ENCODE data around the gene SALL3.

SALL3 gene

DNA sequence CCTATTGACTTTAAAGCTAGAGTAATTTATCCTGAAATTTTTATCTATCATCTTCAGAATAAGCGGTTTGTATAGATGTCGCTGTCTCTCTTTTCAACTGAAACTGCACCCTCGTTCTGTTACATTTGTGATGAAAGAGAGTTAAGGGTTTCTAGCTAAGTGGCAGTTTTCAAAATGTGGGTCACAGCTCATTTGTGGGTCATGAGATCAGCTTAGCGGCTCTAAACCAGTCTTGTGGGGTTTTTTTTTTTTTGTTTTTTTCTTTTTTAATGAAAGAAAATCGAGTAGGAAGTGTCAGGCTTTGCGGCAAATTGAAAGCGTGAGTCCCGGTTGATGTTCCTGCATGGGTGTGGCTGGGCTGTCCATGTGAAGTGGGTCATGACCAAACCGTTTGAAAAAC, 31.2 kb downstream of the SALL3 start:
- TF ChIP-seq EZH2 (IDR thresholded peaks at IDR 0.05; ENCODE audit: borderline replicate concordance, low read depth, low read length, severe bottlenecking) = no peak
- TF ChIP-seq, protein P1, sequence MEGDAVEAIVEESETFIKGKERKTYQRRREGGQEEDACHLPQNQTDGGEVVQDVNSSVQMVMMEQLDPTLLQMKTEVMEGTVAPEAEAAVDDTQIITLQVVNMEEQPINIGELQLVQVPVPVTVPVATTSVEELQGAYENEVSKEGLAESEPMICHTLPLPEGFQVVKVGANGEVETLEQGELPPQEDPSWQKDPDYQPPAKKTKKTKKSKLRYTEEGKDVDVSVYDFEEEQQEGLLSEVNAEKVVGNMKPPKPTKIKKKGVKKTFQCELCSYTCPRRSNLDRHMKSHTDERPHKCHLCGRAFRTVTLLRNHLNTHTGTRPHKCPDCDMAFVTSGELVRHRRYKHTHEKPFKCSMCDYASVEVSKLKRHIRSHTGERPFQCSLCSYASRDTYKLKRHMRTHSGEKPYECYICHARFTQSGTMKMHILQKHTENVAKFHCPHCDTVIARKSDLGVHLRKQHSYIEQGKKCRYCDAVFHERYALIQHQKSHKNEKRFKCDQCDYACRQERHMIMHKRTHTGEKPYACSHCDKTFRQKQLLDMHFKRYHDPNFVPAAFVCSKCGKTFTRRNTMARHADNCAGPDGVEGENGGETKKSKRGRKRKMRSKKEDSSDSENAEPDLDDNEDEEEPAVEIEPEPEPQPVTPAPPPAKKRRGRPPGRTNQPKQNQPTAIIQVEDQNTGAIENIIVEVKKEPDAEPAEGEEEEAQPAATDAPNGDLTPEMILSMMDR (IDR thresholded peaks at IDR 0.05; ENCODE audit: borderline replicate concordance, extremely low read depth, low read length, poor library complexity, severe bottlenecking) = no peak
- Histone ChIP-seq H3K27me3 (ENCODE audit: insufficient read depth, low read length, poor library complexity) (peaks cover 5% of the 10 kb centered on the region), H4K20me1 (ENCODE audit: insufficient read depth, low read length) (no peaks in the 10 kb centered on the region), H3K9me3 (ENCODE audit: insufficient read depth, low read length, severe bottlenecking) (no peaks in the 10 kb centered on the region), H3K79me2 (ENCODE audit: insufficient read depth, low read length) (no peaks in the 10 kb centered on the region), H3K9ac (ENCODE audit: low read depth, low read length) (no peak overlapping the region), H3K4me3 (ENCODE audit: low read depth in 1 of 2, low read length in 2 of 2) (no peak overlapping the region), H3K4me2 (ENCODE audit: insufficient read depth, low read length) (no peak overlapping the region), H3K36me3 (ENCODE audit: insufficient read depth, low read length) (no peaks in the 10 kb centered on the region), H3K27ac (ENCODE audit: low read length) (no peak overlapping the region), H2AFZ (ENCODE audit: low read depth, low read length) (no peak overlapping the region), H3K4me1 (ENCODE audit: insufficient read depth, low read length) (no peaks in the 10 kb centered on the region)
- DNase-seq = no peak
- no peak for ATAC-seq (ENCODE audit: insufficient read depth, low read depth)

DNA sequence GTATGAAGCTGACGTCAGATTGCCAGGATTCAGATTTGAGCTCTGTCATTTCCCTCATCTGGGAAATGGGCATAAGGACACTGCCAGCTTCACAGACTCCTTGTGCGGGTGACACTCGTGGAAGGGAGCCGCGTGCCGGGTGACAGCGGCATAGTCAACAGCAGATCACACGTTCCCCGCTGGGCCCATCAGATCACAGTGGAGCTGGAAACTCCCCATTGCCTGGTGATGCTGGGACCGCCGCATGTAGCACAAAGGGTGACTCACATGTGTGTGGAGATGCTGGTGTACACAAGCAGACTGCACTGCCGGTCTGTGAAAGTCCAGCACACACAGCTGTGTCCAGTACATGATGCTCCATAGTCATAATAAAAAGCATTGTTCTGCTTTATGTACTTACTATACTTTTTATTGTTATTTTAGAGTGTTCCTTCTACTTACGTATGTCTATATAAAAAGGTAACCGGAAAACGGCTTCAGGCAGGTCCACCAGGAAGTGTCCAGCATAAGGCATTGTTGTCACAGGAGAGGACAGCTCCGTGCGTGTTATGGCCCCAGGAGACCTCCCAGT, 31.8 kb downstream of the SALL3 start:
- no peak overlapping the region for H3K27ac ChIP-seq (ENCODE audit: low read length)
- no peak for ATAC-seq (ENCODE audit: insufficient read depth, low read depth)
- no peak for TF ChIP-seq EZH2 (IDR thresholded peaks at IDR 0.05; ENCODE audit: borderline replicate concordance, low read depth, low read length, severe bottlenecking)
- TF ChIP-seq, protein P1 (IDR thresholded peaks at IDR 0.05; ENCODE audit: borderline replicate concordance, extremely low read depth, low read length, poor library complexity, severe bottlenecking) = no peak

DNA sequence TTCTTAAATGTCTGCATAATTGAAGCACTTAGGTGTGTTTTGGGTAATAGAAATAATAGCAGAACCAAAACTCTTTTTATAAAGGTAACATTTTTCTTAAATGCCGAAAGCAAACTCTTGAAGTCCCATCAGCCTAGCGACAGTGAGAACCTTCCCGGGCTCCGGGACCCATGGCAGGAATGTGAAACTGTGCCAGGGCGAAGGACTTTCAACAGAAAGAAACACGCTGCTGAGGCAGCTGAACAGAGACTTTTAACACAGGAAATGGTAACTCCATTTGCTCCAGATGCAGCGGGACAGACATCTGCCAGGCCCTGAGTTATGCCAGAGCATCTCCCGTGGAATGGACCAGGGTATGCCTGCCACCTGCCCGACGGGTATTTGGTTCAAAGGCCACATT, 34.3 kb downstream of the SALL3 start:
- no peaks in the 10 kb centered on the region for H3K9me3 ChIP-seq (ENCODE audit: insufficient read depth, low read length, severe bottlenecking)

More for the DNA sequence above, 31.8 kb downstream of the SALL3 start:
- Histone ChIP-seq H2AFZ (ENCODE audit: low read depth, low read length) (no peak overlapping the region), H3K9ac (ENCODE audit: low read depth, low read length) (no peak overlapping the region), H3K9me3 (ENCODE audit: insufficient read depth, low read length, severe bottlenecking) (no peaks in the 10 kb centered on the region), H4K20me1 (ENCODE audit: insufficient read depth, low read length) (no peaks in the 10 kb centered on the region), H3K27me3 (ENCODE audit: insufficient read depth, low read length, poor library complexity) (peaks cover 5% of the 10 kb centered on the region), H3K36me3 (ENCODE audit: insufficient read depth, low read length) (no peaks in the 10 kb centered on the region), H3K4me2 (ENCODE audit: insufficient read depth, low read length) (no peak overlapping the region), H3K79me2 (ENCODE audit: insufficient read depth, low read length) (no peaks in the 10 kb centered on the region), H3K4me1 (ENCODE audit: insufficient read depth, low read length) (no peaks in the 10 kb centered on the region), H3K4me3 (ENCODE audit: low read depth in 1 of 2, low read length in 2 of 2) (no peak overlapping the region)
- no peak for DNase-seq

More for the DNA sequence above, 34.3 kb downstream of the SALL3 start:
- H3K27me3 ChIP-seq (ENCODE audit: insufficient read depth, low read length, poor library complexity) = peaks cover 8% of the 10 kb centered on the region
- no peak for DNase-seq
- no peak for ATAC-seq (ENCODE audit: insufficient read depth, low read depth)
- H3K9ac ChIP-seq (ENCODE audit: low read depth, low read length) = no peak overlapping the region
- no peak for TF ChIP-seq EZH2 (IDR thresholded peaks at IDR 0.05; ENCODE audit: borderline replicate concordance, low read depth, low read length, severe bottlenecking)
- TF ChIP-seq, protein P1 (IDR thresholded peaks at IDR 0.05; ENCODE audit: borderline replicate concordance, extremely low read depth, low read length, poor library complexity, severe bottlenecking) = no peak
- H3K79me2 ChIP-seq (ENCODE audit: insufficient read depth, low read length) = no peaks in the 10 kb centered on the region
- no peaks in the 10 kb centered on the region for H4K20me1 ChIP-seq (ENCODE audit: insufficient read depth, low read length)
- H3K36me3 ChIP-seq (ENCODE audit: insufficient read depth, low read length) = no peaks in the 10 kb centered on the region
- no peak overlapping the region for H3K4me2 ChIP-seq (ENCODE audit: insufficient read depth, low read length)
- H2AFZ ChIP-seq (ENCODE audit: low read depth, low read length) = no peak overlapping the region
- H3K27ac ChIP-seq (ENCODE audit: low read length) = no peak overlapping the region
- no peak overlapping the region for H3K4me3 ChIP-seq (ENCODE audit: low read depth in 1 of 2, low read length in 2 of 2)
- H3K4me1 ChIP-seq (ENCODE audit: insufficient read depth, low read length) = no peaks in the 10 kb centered on the region
